ENCODE measurements around the gene ZNF281. TPM values are rescaled to one million over a fixed set of nuclear protein-coding genes. Genes with fewer than 3 reads are reported as not detected.

The ZNF281 gene
- total RNA-seq, 1 experiment from 2014 or later: 47.7 TPM

GRCh38 chr1:200437088-200437487 is 27.3 kb upstream of the ZNF281 start:
- no peak overlapping the region for H3K4me3 Mint-ChIP-seq
- H3K27me3 Mint-ChIP-seq (ENCODE audit: low read depth): no peaks in the 10 kb centered on the region
- peaks cover 6% of the 10 kb centered on the region; the same call in 1 of the 2 replicates for H3K9me3 Mint-ChIP-seq
- ATAC-seq: no peak
- DNase-seq (ENCODE audit: low spot score): no peak
- no peak overlapping the region for H3K27ac Mint-ChIP-seq
- H3K4me1 Mint-ChIP-seq: peaks cover 25% of the 10 kb centered on the region
- H3K36me3 Mint-ChIP-seq: peaks cover 13% of the 10 kb centered on the region
- TF ChIP-seq E2F5 (CRISPR knock-in tag; IDR thresholded peaks at IDR 0.05): no peak
- TF ChIP-seq NFYB (CRISPR knock-in tag; conservative IDR thresholded peaks at IDR 0.05; ENCODE audit: low read depth): no peak
- TF ChIP-seq PREB (CRISPR knock-in tag; IDR thresholded peaks at IDR 0.05; ENCODE audit: borderline replicate concordance): no peak
- TF ChIP-seq ZNF425 (CRISPR knock-in tag; conservative IDR thresholded peaks at IDR 0.05): no peak
- no peak for TF ChIP-seq OVOL2 (CRISPR knock-in tag; IDR thresholded peaks at IDR 0.05; ENCODE audit: borderline replicate concordance)
- no peak for TF ChIP-seq ZNF219 (CRISPR knock-in tag; IDR thresholded peaks at IDR 0.05; ENCODE audit: borderline replicate concordance)
- TF ChIP-seq ZNF232 (CRISPR knock-in tag; IDR thresholded peaks at IDR 0.05): no peak
- no peak for TF ChIP-seq ZNF532 (CRISPR knock-in tag; IDR thresholded peaks at IDR 0.05; ENCODE audit: borderline replicate concordance)
- no peak for TF ChIP-seq USF2 (CRISPR knock-in tag; IDR thresholded peaks at IDR 0.05)
- TF ChIP-seq MAX (CRISPR knock-in tag; IDR thresholded peaks at IDR 0.05): no peak
- TF ChIP-seq HMGXB4 (CRISPR knock-in tag; IDR thresholded peaks at IDR 0.05): no peak
- TF ChIP-seq ZBTB21 (CRISPR knock-in tag; IDR thresholded peaks at IDR 0.05; ENCODE audit: borderline replicate concordance): no peak
- no peak for TF ChIP-seq ZBTB43 (CRISPR knock-in tag; IDR thresholded peaks at IDR 0.05)
- TF ChIP-seq ELF4 (CRISPR knock-in tag; IDR thresholded peaks at IDR 0.05; ENCODE audit: low read depth): no peak
- no peak for TF ChIP-seq CREB1 (CRISPR knock-in tag; IDR thresholded peaks at IDR 0.05)
- TF ChIP-seq SOX15 (CRISPR knock-in tag; IDR thresholded peaks at IDR 0.05): no peak
- TF ChIP-seq GRHL2 (CRISPR knock-in tag; IDR thresholded peaks at IDR 0.05; ENCODE audit: insufficient replicate concordance, severe bottlenecking): no peak
- TF ChIP-seq JAZF1 (CRISPR knock-in tag; IDR thresholded peaks at IDR 0.05): no peak
- TF ChIP-seq CDX4 (CRISPR knock-in tag; IDR thresholded peaks at IDR 0.05; ENCODE audit: borderline replicate concordance): no peak
- ChIA-PET POLR2A (no interaction called here), CTCF (no interaction called here)
